Measurements from ENCODE around the gene HIVEP1. TPM values are rescaled to one million over a fixed set of nuclear protein-coding genes. Genes with fewer than 3 reads are reported as not detected.

The HIVEP1 gene
- total RNA-seq, 2 experiments from 2014 or later, result 22.1 to 22.6 TPM

DNA sequence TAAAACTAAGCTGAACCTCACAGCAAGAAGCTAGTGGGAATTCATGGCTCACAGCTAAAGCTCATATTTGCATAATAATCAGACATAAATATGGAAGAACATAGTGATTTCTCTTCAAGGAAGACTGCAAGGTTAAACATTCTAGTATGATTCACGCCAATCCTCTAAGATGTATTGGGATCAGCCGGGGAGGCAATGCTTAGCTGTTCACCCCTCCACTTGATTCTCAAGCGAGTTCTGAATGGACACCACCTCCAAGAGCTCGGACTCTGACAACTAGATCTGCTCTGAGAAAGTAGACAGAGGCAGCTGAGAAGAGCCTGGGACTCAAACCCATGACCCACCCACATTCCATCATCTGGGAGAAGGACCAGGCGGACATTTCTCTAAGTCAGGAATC is 159.6 kb downstream of the HIVEP1 start:
- no peak overlapping the region for H3K4me3 ChIP-seq (ENCODE audit: low read depth, low read length, poor library complexity, severe bottlenecking)

DNA sequence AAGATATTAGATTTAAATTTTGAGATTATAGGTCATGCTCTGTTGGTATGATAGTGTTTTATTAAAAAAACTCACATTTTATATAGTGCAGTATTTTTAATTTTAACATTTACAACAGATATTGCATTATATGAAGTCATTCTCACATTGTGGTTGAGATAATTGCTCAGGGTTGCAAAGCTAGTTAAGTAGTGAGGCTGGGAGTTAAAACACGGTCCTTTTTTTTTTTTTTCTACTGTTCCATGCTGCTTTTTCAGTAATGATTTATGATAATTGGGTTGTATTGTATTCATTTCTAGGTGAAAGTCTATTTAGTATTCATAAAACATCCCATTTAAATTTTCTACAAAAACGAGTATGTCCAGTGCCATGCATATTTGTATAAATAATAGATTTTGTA is 160.5 kb downstream of the HIVEP1 start:
- DNase-seq (ENCODE audit: low spot score), result no peak
- Histone ChIP-seq H3K4me2 (ENCODE audit: low read length) (no peak overlapping the region), H3K9me2 (ENCODE audit: insufficient read depth, low read length) (no peaks in the 10 kb centered on the region), H3K9me3 (ENCODE audit: low read length) (no peaks in the 10 kb centered on the region), H2AFZ (ENCODE audit: low read length) (no peak overlapping the region), H3K4me3 (ENCODE audit: low read depth, low read length, poor library complexity, severe bottlenecking) (no peak overlapping the region), H3K4me1 (ENCODE audit: insufficient read depth, low read length, poor library complexity, severe bottlenecking) (no peaks in the 10 kb centered on the region), H3K79me2 (ENCODE audit: insufficient read depth, low read depth, low read length) (no peaks in the 10 kb centered on the region), H4K20me1 (ENCODE audit: insufficient read depth, low read length) (no peaks in the 10 kb centered on the region), H3K27ac (ENCODE audit: low read depth, low read length, poor library complexity, severe bottlenecking) (no peak overlapping the region), H3K36me3 (ENCODE audit: insufficient read depth, low read length) (no peaks in the 10 kb centered on the region)
- CTCF ChIA-PET (ENCODE audit: unreplicated experiment), result no interaction called here
- POLR2A ChIA-PET, result no interaction called here
- intact Hi-C loops (cut with micrococcal nuclease; ENCODE audit: unreplicated experiment), result no loop called here
- TF ChIP-seq EZH2phosphoT487 (IDR thresholded peaks at IDR 0.05; ENCODE audit: borderline replicate concordance, low read depth, low read length), result no peak
- TF ChIP-seq, protein P1, sequence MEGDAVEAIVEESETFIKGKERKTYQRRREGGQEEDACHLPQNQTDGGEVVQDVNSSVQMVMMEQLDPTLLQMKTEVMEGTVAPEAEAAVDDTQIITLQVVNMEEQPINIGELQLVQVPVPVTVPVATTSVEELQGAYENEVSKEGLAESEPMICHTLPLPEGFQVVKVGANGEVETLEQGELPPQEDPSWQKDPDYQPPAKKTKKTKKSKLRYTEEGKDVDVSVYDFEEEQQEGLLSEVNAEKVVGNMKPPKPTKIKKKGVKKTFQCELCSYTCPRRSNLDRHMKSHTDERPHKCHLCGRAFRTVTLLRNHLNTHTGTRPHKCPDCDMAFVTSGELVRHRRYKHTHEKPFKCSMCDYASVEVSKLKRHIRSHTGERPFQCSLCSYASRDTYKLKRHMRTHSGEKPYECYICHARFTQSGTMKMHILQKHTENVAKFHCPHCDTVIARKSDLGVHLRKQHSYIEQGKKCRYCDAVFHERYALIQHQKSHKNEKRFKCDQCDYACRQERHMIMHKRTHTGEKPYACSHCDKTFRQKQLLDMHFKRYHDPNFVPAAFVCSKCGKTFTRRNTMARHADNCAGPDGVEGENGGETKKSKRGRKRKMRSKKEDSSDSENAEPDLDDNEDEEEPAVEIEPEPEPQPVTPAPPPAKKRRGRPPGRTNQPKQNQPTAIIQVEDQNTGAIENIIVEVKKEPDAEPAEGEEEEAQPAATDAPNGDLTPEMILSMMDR (conservative IDR thresholded peaks at IDR 0.05; ENCODE audit: low read length), result no peak
- BruUV-seq (replicated peaks), result no TSS peak

More for the DNA sequence above, 159.6 kb downstream of the HIVEP1 start:
- no peaks in the 10 kb centered on the region for H4K20me1 ChIP-seq (ENCODE audit: insufficient read depth, low read length)
- H3K36me3 ChIP-seq (ENCODE audit: insufficient read depth, low read length), result no peaks in the 10 kb centered on the region
- H3K4me2 ChIP-seq (ENCODE audit: low read length), result no peak overlapping the region
- no TSS peak for BruUV-seq (replicated peaks)
- no peak for DNase-seq (ENCODE audit: low spot score)
- no peak overlapping the region for H3K27ac ChIP-seq (ENCODE audit: low read depth, low read length, poor library complexity, severe bottlenecking)
- TF ChIP-seq EZH2phosphoT487 (IDR thresholded peaks at IDR 0.05; ENCODE audit: borderline replicate concordance, low read depth, low read length), result no peak
- TF ChIP-seq, protein P1 (conservative IDR thresholded peaks at IDR 0.05; ENCODE audit: low read length), result no peak
- H3K9me3 ChIP-seq (ENCODE audit: low read length), result no peaks in the 10 kb centered on the region
- POLR2A ChIA-PET, result interaction anchor here (0.6 kb wide), 1 partner anchor 83 kb away, joined by 3 read pairs; no protein-coding TSS in a partner anchor
- no peak overlapping the region for H2AFZ ChIP-seq (ENCODE audit: low read length)
- intact Hi-C loops (cut with micrococcal nuclease; ENCODE audit: unreplicated experiment), result no loop called here
- no peaks in the 10 kb centered on the region for H3K79me2 ChIP-seq (ENCODE audit: insufficient read depth, low read depth, low read length)
- no peaks in the 10 kb centered on the region for H3K4me1 ChIP-seq (ENCODE audit: insufficient read depth, low read length, poor library complexity, severe bottlenecking)
- CTCF ChIA-PET (ENCODE audit: unreplicated experiment), result no interaction called here
- H3K9me2 ChIP-seq (ENCODE audit: insufficient read depth, low read length), result no peaks in the 10 kb centered on the region

DNA sequence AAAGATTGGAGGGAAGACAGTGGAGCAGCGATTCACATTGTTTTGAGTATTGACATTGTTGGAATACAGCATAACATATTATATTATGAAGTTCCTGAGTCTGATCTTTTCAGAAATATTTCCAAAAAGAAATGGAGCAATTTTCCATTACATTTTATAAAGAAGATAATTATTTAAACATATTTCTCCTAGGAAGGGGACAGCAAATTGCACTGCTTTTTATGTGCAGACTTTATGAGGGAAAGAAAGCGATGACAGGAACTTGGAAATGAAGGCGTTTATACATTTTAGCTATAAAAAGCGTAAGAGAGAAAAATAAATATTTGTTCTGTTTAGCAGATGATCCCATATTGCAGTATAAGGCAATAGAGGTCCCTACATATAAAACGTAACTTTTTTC is 161.1 kb downstream of the HIVEP1 start:
- Histone ChIP-seq H3K9me3 (ENCODE audit: low read length) (no peaks in the 10 kb centered on the region), H3K4me1 (ENCODE audit: insufficient read depth, low read length, poor library complexity, severe bottlenecking) (no peaks in the 10 kb centered on the region), H3K36me3 (ENCODE audit: insufficient read depth, low read length) (no peaks in the 10 kb centered on the region), H3K4me2 (ENCODE audit: low read length) (no peak overlapping the region), H3K27ac (ENCODE audit: low read depth, low read length, poor library complexity, severe bottlenecking) (no peak overlapping the region), H4K20me1 (ENCODE audit: insufficient read depth, low read length) (no peaks in the 10 kb centered on the region), H2AFZ (ENCODE audit: low read length) (no peak overlapping the region), H3K4me3 (ENCODE audit: low read depth, low read length, poor library complexity, severe bottlenecking) (no peak overlapping the region), H3K9me2 (ENCODE audit: insufficient read depth, low read length) (no peaks in the 10 kb centered on the region), H3K79me2 (ENCODE audit: insufficient read depth, low read depth, low read length) (no peaks in the 10 kb centered on the region)
- no peak for DNase-seq (ENCODE audit: low spot score)
- CTCF ChIA-PET (ENCODE audit: unreplicated experiment), result no interaction called here
- intact Hi-C loops (cut with micrococcal nuclease; ENCODE audit: unreplicated experiment), result no loop called here
- BruUV-seq (replicated peaks), result no TSS peak
- TF ChIP-seq EZH2phosphoT487 (IDR thresholded peaks at IDR 0.05; ENCODE audit: borderline replicate concordance, low read depth, low read length), result no peak
- TF ChIP-seq, protein P1 (conservative IDR thresholded peaks at IDR 0.05; ENCODE audit: low read length), result no peak
- POLR2A ChIA-PET, result no interaction called here
